Measurements from ENCODE around the gene MACROD1.

DNA sequence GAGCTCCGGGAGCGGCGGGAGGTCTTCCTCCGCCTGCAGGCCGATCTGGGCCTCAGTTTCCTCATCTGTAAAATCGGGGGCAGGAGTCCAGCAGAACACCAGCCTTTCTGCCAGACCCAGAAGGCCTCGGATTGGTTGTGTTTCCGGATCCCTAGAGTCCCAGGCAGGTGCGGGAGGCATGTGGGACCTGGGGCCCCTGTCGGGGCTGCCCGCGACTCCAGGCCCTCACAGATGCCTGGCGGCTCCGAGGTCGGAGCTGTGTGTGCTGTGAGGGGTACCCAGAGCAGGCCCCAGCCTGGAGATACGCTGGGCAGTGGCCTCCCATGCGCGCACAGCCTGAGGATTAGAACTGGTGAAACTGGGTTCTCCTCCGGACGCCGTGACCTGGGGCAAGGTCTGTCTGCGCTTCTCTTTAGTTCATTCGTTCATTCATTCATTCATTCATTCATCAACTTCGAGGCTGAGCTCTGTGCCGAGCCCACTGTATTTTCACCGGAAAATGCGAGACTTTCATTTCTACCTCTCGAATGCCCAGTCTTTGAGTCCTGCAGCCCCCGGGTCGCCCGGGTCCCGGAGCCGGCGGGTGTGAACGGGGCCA is 105.6 kb downstream of the MACROD1 start:
- no peak for TF ChIP-seq CTCF (IDR thresholded peaks at IDR 0.05)
- no peak for TF ChIP-seq POLR2A (IDR thresholded peaks at IDR 0.05; ENCODE audit: low read depth)
- TF ChIP-seq POLR2AphosphoS5 (IDR thresholded peaks at IDR 0.05): no peak
- TF ChIP-seq EP300 (IDR thresholded peaks at IDR 0.05): no peak

All from esophagus muscularis mucosa (tissue), 4 donors.